NCI-H1417 treated with DMSO at 0.1 percent for 48 hours (cell line): Measurements from ENCODE around the gene NHP2.
"Not testable (repeated sequence)": the region's sequence is repeated elsewhere in the genome, so short reads cannot be mapped to it uniquely, and the experiment has no call there.

Source experiments
- DNase-seq: peaks from one replicate; lab custom pipeline; 2025; lab: John Stamatoyannopoulos, UW

Gene NHP2

GRCh38 chr5:178153530-178154340, at the start of gene NHP2:
Gene NHP2 (minus strand): TSS chr5:178153885. CDS start chr5:178153817, 68 bp downstream.
- DNase-seq: peak; percentile 81

- no peak for DNase-seq
Observed at GRCh38 chr5:178202541-178202940, 48.9 kb upstream of the NHP2 start.

GRCh38 chr5:178201927-178202235, 48.2 kb upstream of the NHP2 start:
- DNase-seq: no peak

- DNase-seq: no peak
Observed at GRCh38 chr5:178201221-178201926, 47.7 kb upstream of the NHP2 start.

- no peak for DNase-seq
Observed at GRCh38 chr5:178199581-178200434, 46.1 kb upstream of the NHP2 start.

GRCh38 chr5:178198706-178199105, 45.0 kb upstream of the NHP2 start:
- DNase-seq: no peak

- DNase-seq: not testable (repeated sequence)
Observed at GRCh38 chr5:178198151-178198550, 44.5 kb upstream of the NHP2 start.

- no peak for DNase-seq
Observed at GRCh38 chr5:178196986-178197385, 43.3 kb upstream of the NHP2 start.

GRCh38 chr5:178196281-178196812, 42.7 kb upstream of the NHP2 start:
- no peak for DNase-seq

GRCh38 chr5:178194026-178194425, 40.3 kb upstream of the NHP2 start:
- no peak for DNase-seq

GRCh38 chr5:178193251-178193809, 39.6 kb upstream of the NHP2 start:
- no peak for DNase-seq

- DNase-seq: no peak
Observed at GRCh38 chr5:178192787-178193186, 39.1 kb upstream of the NHP2 start.

- DNase-seq: no peak
Observed at GRCh38 chr5:178192244-178192643, 38.6 kb upstream of the NHP2 start.

GRCh38 chr5:178191661-178192060, 38.0 kb upstream of the NHP2 start:
- DNase-seq: no peak

GRCh38 chr5:178189433-178189832, 35.7 kb upstream of the NHP2 start:
- no peak for DNase-seq

- DNase-seq: no peak
Observed at GRCh38 chr5:178187014-178187413, 33.3 kb upstream of the NHP2 start, which contains the start of gene GMCL2. Gene GMCL2 (minus strand): TSS chr5:178187371. CDS start chr5:178187299, 72 bp downstream.

GRCh38 chr5:178186427-178186826, 32.7 kb upstream of the NHP2 start:
- DNase-seq: no peak

- no peak for DNase-seq
Observed at GRCh38 chr5:178182158-178182876, 28.6 kb upstream of the NHP2 start.

- no peak for DNase-seq
Observed at GRCh38 chr5:178180141-178180863, 26.6 kb upstream of the NHP2 start.

GRCh38 chr5:178177569-178177968, 23.9 kb upstream of the NHP2 start:
- DNase-seq: no peak

- DNase-seq: no peak
Observed at GRCh38 chr5:178176791-178177190, 23.1 kb upstream of the NHP2 start.
